WTC11 (cell line): ENCODE data around the gene NCOA6. TPM values are rescaled to one million over a fixed set of nuclear protein-coding genes. Genes with fewer than 3 reads are reported as not detected.

Source experiments
- ATAC-seq: fragments of 200-7000 bp; cut with Tn5 transposase; 2 replicates; pipeline ENCODE4 v1.10.0; 2021; ENCODE audit warnings: mild to moderate bottlenecking, moderate library complexity
- CTCF ChIA-PET: fragments of 300-600 bp; sonication (Branson Sonifier 250); formaldehyde crosslinking; loops from one replicate; lab custom pipeline; 2021; ENCODE audit warnings: antibody characterized with exemption; lab: Charles Lee
- POLR2A ChIA-PET: fragments of 350-600 bp; sonication (Branson Sonifier 250); formaldehyde crosslinking; loops from one replicate; lab custom pipeline; 2021; ENCODE audit warnings: antibody characterized with exemption; lab: Charles Lee
- DNase-seq: peaks from one replicate; pipeline ENCODE4 v3.0.0; 2021; ENCODE audit warnings: low spot score
- H3K27ac Mint-ChIP-seq: 2 replicates; pipeline ENCODE4 v1.8.0; 2021; ENCODE audit warnings: mixed read lengths
- H3K27me3 Mint-ChIP-seq: 2 replicates; pipeline ENCODE4 v1.8.0; 2021; ENCODE audit warnings: low read depth, mild to moderate bottlenecking, moderate library complexity, mixed read lengths
- H3K36me3 Mint-ChIP-seq: 2 replicates; pipeline ENCODE4 v1.8.0; 2021; ENCODE audit warnings: mixed read lengths
- H3K4me1 Mint-ChIP-seq: 2 replicates; pipeline ENCODE4 v1.8.0; 2022; ENCODE audit warnings: mixed read lengths
- H3K4me3 Mint-ChIP-seq: 2 replicates; pipeline ENCODE4 v1.8.0; 2021; ENCODE audit warnings: mild to moderate bottlenecking, moderate library complexity, mixed read lengths
- H3K9me3 Mint-ChIP-seq: 2 replicates; pipeline ENCODE4 v1.8.0; 2021; ENCODE audit warnings: mixed read lengths
- ATF1 ChIP-seq: sonication (generic); formaldehyde crosslinking; IDR thresholded peaks from 2 replicates; pipeline ENCODE4 v1.8.1; 2023; ENCODE audit warnings: mild to moderate bottlenecking, moderate library complexity, missing genetic modification reagents
- ESRRA ChIP-seq: sonication (generic); formaldehyde crosslinking; IDR thresholded peaks from 2 replicates; pipeline ENCODE4 v1.8.1; 2022; ENCODE audit warnings: mild to moderate bottlenecking, missing genetic modification reagents, borderline replicate concordance
- ETV6 ChIP-seq: sonication (generic); formaldehyde crosslinking; IDR thresholded peaks from 2 replicates; pipeline ENCODE4 v1.8.1; 2022; ENCODE audit warnings: mild to moderate bottlenecking, missing genetic modification reagents
- FOXP1 ChIP-seq: sonication (generic); formaldehyde crosslinking; IDR thresholded peaks from 2 replicates; pipeline ENCODE4 v1.8.0; 2022; ENCODE audit warnings: missing genetic modification reagents, mild to moderate bottlenecking, moderate library complexity, borderline replicate concordance
- JUN ChIP-seq: sonication (generic); formaldehyde crosslinking; IDR thresholded peaks from 2 replicates; pipeline ENCODE4 v1.8.0; 2023; ENCODE audit warnings: mild to moderate bottlenecking, missing genetic modification reagents
- RORB ChIP-seq: fragments of 250-450 bp; sonication (Bioruptor Pico); IDR thresholded peaks from 2 replicates; pipeline ENCODE4 v1.9.0; 2021; ENCODE audit warnings: mild to moderate bottlenecking
- ZNF416 ChIP-seq: fragments of 250-450 bp; sonication (Bioruptor Pico); IDR thresholded peaks from 2 replicates; pipeline ENCODE4 v1.9.0; 2021; ENCODE audit warnings: mild to moderate bottlenecking, inconsistent platforms
- total RNA-seq: library from RNA; stranded (reverse); gene quantifications from 3 replicates; pipeline ENCODE4 v1.2.3, GENCODE V29; 2021
- TF ChIP-seq, protein P1 (sequence below): sonication (generic); formaldehyde crosslinking; IDR thresholded peaks from 2 replicates; pipeline ENCODE4 v1.8.0; 2022; ENCODE audit warnings: mild to moderate bottlenecking, missing genetic modification reagents
- TF ChIP-seq, protein P2 (sequence below): fragments of 200-600 bp; IDR thresholded peaks from 2 replicates; pipeline ENCODE4 v1.8.0; 2022; ENCODE audit warnings: antibody characterized with exemption
- TF ChIP-seq, protein P3 (sequence below): sonication (generic); formaldehyde crosslinking; IDR thresholded peaks from 2 replicates; pipeline ENCODE4 v1.8.0; 2023; ENCODE audit warnings: mild to moderate bottlenecking, missing genetic modification reagents
- TF ChIP-seq, protein P4 (sequence below): fragments of 250-450 bp; sonication (Bioruptor Pico); IDR thresholded peaks from 2 replicates; pipeline ENCODE4 v1.9.0; 2021; ENCODE audit warnings: mild to moderate bottlenecking
- TF ChIP-seq, protein P5 (sequence below): sonication (generic); formaldehyde crosslinking; IDR thresholded peaks from 2 replicates; pipeline ENCODE4 v1.8.1; 2022; ENCODE audit warnings: low read depth, missing genetic modification reagents, borderline replicate concordance
- TF ChIP-seq, protein P6 (sequence below): sonication (generic); formaldehyde crosslinking; IDR thresholded peaks from 2 replicates; pipeline ENCODE4 v1.8.1; 2023; ENCODE audit warnings: mild to moderate bottlenecking, missing genetic modification reagents, moderate library complexity
- TF ChIP-seq, protein P7 (sequence below): sonication (generic); formaldehyde crosslinking; IDR thresholded peaks from 2 replicates; pipeline ENCODE4 v1.8.0; 2023; ENCODE audit warnings: missing genetic modification reagents
- TF ChIP-seq, protein P8 (sequence below): sonication (generic); formaldehyde crosslinking; conservative IDR thresholded peaks from 2 replicates; pipeline ENCODE4 v1.8.1; 2023; ENCODE audit warnings: mild to moderate bottlenecking, low read depth, missing genetic modification reagents, moderate library complexity
- TF ChIP-seq, protein P9 (sequence below): sonication (generic); formaldehyde crosslinking; IDR thresholded peaks from 2 replicates; pipeline ENCODE4 v1.8.1; 2022; ENCODE audit warnings: missing genetic modification reagents, borderline replicate concordance
- TF ChIP-seq, protein P10 (sequence below): sonication (generic); formaldehyde crosslinking; IDR thresholded peaks from 2 replicates; pipeline ENCODE4 v1.8.0; 2022; ENCODE audit warnings: mild to moderate bottlenecking, missing genetic modification reagents
- TF ChIP-seq, protein P11 (sequence below): sonication (generic); formaldehyde crosslinking; IDR thresholded peaks from 2 replicates; pipeline ENCODE4 v1.8.1; 2022; ENCODE audit warnings: mild to moderate bottlenecking, missing genetic modification reagents, moderate library complexity, borderline replicate concordance

NCOA6 gene
- total RNA-seq, 1 experiment from 2014 or later = 10.1 TPM

DNA sequence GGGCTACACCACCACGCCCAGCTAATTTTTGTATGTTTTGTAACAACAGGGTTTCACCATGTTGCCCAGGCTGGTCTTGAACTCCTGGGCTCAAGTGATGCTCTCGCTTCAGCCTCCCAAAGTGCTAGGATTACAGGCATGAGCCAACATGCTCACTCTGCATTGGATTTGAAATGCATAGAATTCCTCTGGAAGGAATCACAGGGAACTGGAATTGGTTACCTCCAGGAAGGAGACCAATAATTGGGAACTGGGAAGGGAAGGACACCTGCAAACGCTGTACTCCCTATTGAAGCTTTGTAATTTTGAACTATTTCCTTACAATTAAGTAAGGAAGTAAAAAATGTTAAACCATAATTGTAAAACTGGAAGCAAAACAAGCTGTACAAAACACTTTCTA is 133.6 kb downstream of the NCOA6 start (continued):
- TF ChIP-seq, protein P1, sequence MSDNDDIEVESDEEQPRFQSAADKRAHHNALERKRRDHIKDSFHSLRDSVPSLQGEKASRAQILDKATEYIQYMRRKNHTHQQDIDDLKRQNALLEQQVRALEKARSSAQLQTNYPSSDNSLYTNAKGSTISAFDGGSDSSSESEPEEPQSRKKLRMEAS = no peak
- no peak for TF ChIP-seq ETV6
- TF ChIP-seq, protein P2, sequence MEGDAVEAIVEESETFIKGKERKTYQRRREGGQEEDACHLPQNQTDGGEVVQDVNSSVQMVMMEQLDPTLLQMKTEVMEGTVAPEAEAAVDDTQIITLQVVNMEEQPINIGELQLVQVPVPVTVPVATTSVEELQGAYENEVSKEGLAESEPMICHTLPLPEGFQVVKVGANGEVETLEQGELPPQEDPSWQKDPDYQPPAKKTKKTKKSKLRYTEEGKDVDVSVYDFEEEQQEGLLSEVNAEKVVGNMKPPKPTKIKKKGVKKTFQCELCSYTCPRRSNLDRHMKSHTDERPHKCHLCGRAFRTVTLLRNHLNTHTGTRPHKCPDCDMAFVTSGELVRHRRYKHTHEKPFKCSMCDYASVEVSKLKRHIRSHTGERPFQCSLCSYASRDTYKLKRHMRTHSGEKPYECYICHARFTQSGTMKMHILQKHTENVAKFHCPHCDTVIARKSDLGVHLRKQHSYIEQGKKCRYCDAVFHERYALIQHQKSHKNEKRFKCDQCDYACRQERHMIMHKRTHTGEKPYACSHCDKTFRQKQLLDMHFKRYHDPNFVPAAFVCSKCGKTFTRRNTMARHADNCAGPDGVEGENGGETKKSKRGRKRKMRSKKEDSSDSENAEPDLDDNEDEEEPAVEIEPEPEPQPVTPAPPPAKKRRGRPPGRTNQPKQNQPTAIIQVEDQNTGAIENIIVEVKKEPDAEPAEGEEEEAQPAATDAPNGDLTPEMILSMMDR = no peak

DNA sequence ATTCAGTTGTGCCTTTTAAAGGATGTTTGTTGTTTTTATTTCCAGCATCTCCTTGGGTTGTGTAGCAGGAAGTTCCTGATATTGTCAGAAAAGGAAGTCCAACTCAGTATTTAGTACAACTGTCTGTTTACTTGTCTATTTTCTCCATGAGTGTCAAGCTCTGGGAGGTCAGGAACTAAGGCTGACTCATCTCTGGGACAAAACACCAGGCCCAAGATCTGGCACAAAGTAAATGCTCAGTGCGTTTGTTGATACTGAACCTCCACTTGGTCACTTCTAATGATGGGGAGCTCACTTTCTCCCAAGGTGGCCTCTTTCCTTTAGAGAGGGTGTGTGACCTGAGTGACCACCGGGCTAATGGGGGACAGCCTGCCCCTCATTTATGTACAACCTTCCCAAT is 136.0 kb downstream of the NCOA6 start:
- Mint-ChIP-seq H3K4me1 (no peaks in the 10 kb centered on the region), H3K27me3 (no peaks in the 10 kb centered on the region), H3K36me3 (no peaks in the 10 kb centered on the region), H3K4me3 (no peak overlapping the region), H3K9me3 (no peaks in the 10 kb centered on the region), H3K27ac (no peak overlapping the region)
- DNase-seq = no peak
- POLR2A ChIA-PET = no interaction called here
- ATAC-seq = no peak
- TF ChIP-seq ESRRA (CRISPR knock-in tag) (no peak), ATF1 (CRISPR knock-in tag) (no peak), JUN (CRISPR knock-in tag) (no peak), FOXP1 (no peak), ZNF416 (CRISPR knock-in tag) (no peak), RORB (CRISPR knock-in tag) (no peak)
- TF ChIP-seq, protein P3, sequence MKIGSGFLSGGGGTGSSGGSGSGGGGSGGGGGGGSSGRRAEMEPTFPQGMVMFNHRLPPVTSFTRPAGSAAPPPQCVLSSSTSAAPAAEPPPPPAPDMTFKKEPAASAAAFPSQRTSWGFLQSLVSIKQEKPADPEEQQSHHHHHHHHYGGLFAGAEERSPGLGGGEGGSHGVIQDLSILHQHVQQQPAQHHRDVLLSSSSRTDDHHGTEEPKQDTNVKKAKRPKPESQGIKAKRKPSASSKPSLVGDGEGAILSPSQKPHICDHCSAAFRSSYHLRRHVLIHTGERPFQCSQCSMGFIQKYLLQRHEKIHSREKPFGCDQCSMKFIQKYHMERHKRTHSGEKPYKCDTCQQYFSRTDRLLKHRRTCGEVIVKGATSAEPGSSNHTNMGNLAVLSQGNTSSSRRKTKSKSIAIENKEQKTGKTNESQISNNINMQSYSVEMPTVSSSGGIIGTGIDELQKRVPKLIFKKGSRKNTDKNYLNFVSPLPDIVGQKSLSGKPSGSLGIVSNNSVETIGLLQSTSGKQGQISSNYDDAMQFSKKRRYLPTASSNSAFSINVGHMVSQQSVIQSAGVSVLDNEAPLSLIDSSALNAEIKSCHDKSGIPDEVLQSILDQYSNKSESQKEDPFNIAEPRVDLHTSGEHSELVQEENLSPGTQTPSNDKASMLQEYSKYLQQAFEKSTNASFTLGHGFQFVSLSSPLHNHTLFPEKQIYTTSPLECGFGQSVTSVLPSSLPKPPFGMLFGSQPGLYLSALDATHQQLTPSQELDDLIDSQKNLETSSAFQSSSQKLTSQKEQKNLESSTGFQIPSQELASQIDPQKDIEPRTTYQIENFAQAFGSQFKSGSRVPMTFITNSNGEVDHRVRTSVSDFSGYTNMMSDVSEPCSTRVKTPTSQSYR = no peak
- TF ChIP-seq, protein P4, sequence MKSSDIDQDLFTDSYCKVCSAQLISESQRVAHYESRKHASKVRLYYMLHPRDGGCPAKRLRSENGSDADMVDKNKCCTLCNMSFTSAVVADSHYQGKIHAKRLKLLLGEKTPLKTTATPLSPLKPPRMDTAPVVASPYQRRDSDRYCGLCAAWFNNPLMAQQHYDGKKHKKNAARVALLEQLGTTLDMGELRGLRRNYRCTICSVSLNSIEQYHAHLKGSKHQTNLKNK (CRISPR knock-in tag) = no peak
- TF ChIP-seq, protein P5, sequence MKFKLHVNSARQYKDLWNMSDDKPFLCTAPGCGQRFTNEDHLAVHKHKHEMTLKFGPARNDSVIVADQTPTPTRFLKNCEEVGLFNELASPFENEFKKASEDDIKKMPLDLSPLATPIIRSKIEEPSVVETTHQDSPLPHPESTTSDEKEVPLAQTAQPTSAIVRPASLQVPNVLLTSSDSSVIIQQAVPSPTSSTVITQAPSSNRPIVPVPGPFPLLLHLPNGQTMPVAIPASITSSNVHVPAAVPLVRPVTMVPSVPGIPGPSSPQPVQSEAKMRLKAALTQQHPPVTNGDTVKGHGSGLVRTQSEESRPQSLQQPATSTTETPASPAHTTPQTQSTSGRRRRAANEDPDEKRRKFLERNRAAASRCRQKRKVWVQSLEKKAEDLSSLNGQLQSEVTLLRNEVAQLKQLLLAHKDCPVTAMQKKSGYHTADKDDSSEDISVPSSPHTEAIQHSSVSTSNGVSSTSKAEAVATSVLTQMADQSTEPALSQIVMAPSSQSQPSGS (CRISPR knock-in tag) = no peak
- TF ChIP-seq, protein P6, sequence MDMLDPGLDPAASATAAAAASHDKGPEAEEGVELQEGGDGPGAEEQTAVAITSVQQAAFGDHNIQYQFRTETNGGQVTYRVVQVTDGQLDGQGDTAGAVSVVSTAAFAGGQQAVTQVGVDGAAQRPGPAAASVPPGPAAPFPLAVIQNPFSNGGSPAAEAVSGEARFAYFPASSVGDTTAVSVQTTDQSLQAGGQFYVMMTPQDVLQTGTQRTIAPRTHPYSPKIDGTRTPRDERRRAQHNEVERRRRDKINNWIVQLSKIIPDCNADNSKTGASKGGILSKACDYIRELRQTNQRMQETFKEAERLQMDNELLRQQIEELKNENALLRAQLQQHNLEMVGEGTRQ (CRISPR knock-in tag) = no peak
- TF ChIP-seq, protein P7, sequence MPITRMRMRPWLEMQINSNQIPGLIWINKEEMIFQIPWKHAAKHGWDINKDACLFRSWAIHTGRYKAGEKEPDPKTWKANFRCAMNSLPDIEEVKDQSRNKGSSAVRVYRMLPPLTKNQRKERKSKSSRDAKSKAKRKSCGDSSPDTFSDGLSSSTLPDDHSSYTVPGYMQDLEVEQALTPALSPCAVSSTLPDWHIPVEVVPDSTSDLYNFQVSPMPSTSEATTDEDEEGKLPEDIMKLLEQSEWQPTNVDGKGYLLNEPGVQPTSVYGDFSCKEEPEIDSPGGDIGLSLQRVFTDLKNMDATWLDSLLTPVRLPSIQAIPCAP (CRISPR knock-in tag) = no peak
- TF ChIP-seq, protein P8, sequence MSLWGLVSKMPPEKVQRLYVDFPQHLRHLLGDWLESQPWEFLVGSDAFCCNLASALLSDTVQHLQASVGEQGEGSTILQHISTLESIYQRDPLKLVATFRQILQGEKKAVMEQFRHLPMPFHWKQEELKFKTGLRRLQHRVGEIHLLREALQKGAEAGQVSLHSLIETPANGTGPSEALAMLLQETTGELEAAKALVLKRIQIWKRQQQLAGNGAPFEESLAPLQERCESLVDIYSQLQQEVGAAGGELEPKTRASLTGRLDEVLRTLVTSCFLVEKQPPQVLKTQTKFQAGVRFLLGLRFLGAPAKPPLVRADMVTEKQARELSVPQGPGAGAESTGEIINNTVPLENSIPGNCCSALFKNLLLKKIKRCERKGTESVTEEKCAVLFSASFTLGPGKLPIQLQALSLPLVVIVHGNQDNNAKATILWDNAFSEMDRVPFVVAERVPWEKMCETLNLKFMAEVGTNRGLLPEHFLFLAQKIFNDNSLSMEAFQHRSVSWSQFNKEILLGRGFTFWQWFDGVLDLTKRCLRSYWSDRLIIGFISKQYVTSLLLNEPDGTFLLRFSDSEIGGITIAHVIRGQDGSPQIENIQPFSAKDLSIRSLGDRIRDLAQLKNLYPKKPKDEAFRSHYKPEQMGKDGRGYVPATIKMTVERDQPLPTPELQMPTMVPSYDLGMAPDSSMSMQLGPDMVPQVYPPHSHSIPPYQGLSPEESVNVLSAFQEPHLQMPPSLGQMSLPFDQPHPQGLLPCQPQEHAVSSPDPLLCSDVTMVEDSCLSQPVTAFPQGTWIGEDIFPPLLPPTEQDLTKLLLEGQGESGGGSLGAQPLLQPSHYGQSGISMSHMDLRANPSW (CRISPR knock-in tag) = no peak
- TF ChIP-seq, protein P9, sequence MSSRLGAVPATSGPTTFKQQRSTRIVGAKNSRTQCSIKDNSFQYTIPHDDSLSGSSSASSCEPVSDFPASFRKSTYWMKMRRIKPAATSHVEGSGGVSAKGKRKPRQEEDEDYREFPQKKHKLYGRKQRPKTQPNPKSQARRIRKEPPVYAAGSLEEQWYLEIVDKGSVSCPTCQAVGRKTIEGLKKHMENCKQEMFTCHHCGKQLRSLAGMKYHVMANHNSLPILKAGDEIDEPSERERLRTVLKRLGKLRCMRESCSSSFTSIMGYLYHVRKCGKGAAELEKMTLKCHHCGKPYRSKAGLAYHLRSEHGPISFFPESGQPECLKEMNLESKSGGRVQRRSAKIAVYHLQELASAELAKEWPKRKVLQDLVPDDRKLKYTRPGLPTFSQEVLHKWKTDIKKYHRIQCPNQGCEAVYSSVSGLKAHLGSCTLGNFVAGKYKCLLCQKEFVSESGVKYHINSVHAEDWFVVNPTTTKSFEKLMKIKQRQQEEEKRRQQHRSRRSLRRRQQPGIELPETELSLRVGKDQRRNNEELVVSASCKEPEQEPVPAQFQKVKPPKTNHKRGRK (CRISPR knock-in tag) = no peak
- TF ChIP-seq, protein P10, sequence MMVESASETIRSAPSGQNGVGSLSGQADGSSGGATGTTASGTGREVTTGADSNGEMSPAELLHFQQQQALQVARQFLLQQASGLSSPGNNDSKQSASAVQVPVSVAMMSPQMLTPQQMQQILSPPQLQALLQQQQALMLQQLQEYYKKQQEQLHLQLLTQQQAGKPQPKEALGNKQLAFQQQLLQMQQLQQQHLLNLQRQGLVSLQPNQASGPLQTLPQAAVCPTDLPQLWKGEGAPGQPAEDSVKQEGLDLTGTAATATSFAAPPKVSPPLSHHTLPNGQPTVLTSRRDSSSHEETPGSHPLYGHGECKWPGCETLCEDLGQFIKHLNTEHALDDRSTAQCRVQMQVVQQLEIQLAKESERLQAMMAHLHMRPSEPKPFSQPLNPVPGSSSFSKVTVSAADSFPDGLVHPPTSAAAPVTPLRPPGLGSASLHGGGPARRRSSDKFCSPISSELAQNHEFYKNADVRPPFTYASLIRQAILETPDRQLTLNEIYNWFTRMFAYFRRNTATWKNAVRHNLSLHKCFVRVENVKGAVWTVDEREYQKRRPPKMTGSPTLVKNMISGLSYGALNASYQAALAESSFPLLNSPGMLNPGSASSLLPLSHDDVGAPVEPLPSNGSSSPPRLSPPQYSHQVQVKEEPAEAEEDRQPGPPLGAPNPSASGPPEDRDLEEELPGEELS (CRISPR knock-in tag) = no peak
- TF ChIP-seq, protein P11, sequence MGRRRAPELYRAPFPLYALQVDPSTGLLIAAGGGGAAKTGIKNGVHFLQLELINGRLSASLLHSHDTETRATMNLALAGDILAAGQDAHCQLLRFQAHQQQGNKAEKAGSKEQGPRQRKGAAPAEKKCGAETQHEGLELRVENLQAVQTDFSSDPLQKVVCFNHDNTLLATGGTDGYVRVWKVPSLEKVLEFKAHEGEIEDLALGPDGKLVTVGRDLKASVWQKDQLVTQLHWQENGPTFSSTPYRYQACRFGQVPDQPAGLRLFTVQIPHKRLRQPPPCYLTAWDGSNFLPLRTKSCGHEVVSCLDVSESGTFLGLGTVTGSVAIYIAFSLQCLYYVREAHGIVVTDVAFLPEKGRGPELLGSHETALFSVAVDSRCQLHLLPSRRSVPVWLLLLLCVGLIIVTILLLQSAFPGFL (CRISPR knock-in tag) = no peak
- CTCF ChIA-PET = no interaction called here
